K562 (cell line): ENCODE data around the gene BMPER. TPM values are rescaled to one million over a fixed set of nuclear protein-coding genes. Genes with fewer than 3 reads are reported as not detected.

Source experiments
- ATAC-seq: fragments of 200-7000 bp; cut with Tn5 transposase; 3 replicates; pipeline ENCODE4 v1.9.1; 2020; ENCODE audit warnings: moderate library complexity
- BruUV-seq: library from RNA; stranded (reverse); fragments of 400-500 nt; replicated peaks from 2 replicates; lab custom pipeline; 2021; lab: Mats Ljungman, UMichigan
- CTCF ChIA-PET: fragments of 300-600 bp; formaldehyde crosslinking; extraction: SDS; loops from one replicate; lab custom pipeline; 2021; ENCODE audit warnings: low intra/inter-chr PET ratio; lab: Yijun Ruan, JAX
- POLR2A ChIA-PET: fragments of 300-600, 350-650 bp; sonication (Branson Sonifier 250); formaldehyde crosslinking; extraction: SDS; loops from one replicate; lab custom pipeline; 2021; ENCODE audit warnings: antibody characterized with exemption, inconsistent platforms; lab: Yijun Ruan, JAX
- DNase-seq, 4 experiments: peaks; one replicate each; pipeline versions ENCODE4 v3.0.0 to v3.0.0-alpha.2; 2011 to 2018; ENCODE audit warnings: low spot score in 3 of 4, mixed read lengths in 3 of 4; ENCODE audit errors: extremely low read depth in 1 of 4
- FAIRE-seq: peaks from 2 replicates; lab custom pipeline; 2011; peaks lifted over from hg19 to GRCh38; lab: Jason Lieb, UNC
- H2AFZ ChIP-seq: 2 replicates; pipeline ENCODE4 v1.6.0; 2011; ENCODE audit warnings: low read depth, low read length, control low read depth, inconsistent platforms
- H3K27ac ChIP-seq: fragments of 200-600 bp; 3 replicates; pipeline ENCODE4 v1.8.0; 2011; ENCODE audit warnings: low read depth, mild to moderate bottlenecking, control low read depth, inconsistent platforms, low read length, moderate library complexity, mixed read lengths; ENCODE audit errors: extremely low read depth
- H3K27me3 ChIP-seq, 2 experiments: fragments of 300-600 bp in 1 of 2; 2 replicates in 1 of 2; 3 replicates in 1 of 2; pipeline versions ENCODE4 v1.6.0 to v1.8.0; 2011; ENCODE audit warnings: inconsistent platforms in 2 of 2, low read length in 2 of 2, mild to moderate bottlenecking in 1 of 2, mixed read lengths in 1 of 2, moderate library complexity in 1 of 2; ENCODE audit not compliant: control insufficient read depth in 2 of 2, insufficient read depth in 2 of 2
- H3K36me3 ChIP-seq: fragments of 300-600 bp; 3 replicates; pipeline ENCODE4 v1.8.0; 2011; ENCODE audit warnings: mild to moderate bottlenecking, low read length, inconsistent platforms; ENCODE audit not compliant: control insufficient read depth, insufficient read depth
- H3K4me1 ChIP-seq, 2 experiments: fragments of 200-600 bp in 1 of 2; replicated peaks in 1 of 2; 2 replicates in 1 of 2; 3 replicates in 1 of 2; pipeline versions ENCODE4 v1.5.1 to v1.8.0; 2011; ENCODE audit warnings: inconsistent platforms in 2 of 2, low read length in 2 of 2, mild to moderate bottlenecking in 1 of 2, mixed read lengths in 1 of 2, moderate library complexity in 1 of 2; ENCODE audit not compliant: control insufficient read depth in 2 of 2, insufficient read depth in 2 of 2
- H3K4me2 ChIP-seq: 2 replicates; pipeline ENCODE4 v1.6.1; 2011; ENCODE audit warnings: low read length, control low read depth, inconsistent platforms, mixed read lengths; ENCODE audit not compliant: insufficient read depth
- H3K4me3 ChIP-seq: fragments of 200-600 bp; sonication (generic), shearing (Covaris generic); 2 replicates; pipeline ENCODE4 v1.5.1; 2016; ENCODE audit warnings: control low read depth, inconsistent platforms
- H3K79me2 ChIP-seq: fragments of 200-600 bp; 3 replicates; pipeline ENCODE4 v1.8.0; 2011; ENCODE audit warnings: low read length, inconsistent platforms; ENCODE audit not compliant: control insufficient read depth, insufficient read depth
- H3K9ac ChIP-seq, 2 experiments: 2 replicates each; pipeline versions ENCODE4 v1.6.0 to v1.6.1; 2011; ENCODE audit warnings: low read depth in 2 of 2, low read length in 2 of 2, control low read depth in 1 of 2, inconsistent platforms in 1 of 2, mild to moderate bottlenecking in 1 of 2, mixed read lengths in 1 of 2; ENCODE audit not compliant: insufficient read depth in 1 of 2
- H3K9me1 ChIP-seq: one replicate; pipeline ENCODE4 v1.6.0; 2011; ENCODE audit warnings: inconsistent platforms, mild to moderate bottlenecking, low read length, moderate library complexity; ENCODE audit not compliant: control insufficient read depth, insufficient read depth
- H3K9me3 ChIP-seq: replicated peaks from 2 replicates; pipeline ENCODE4 v1.5.1; 2011; ENCODE audit warnings: low read depth, low read length, inconsistent platforms; ENCODE audit not compliant: control insufficient read depth, insufficient read depth
- H4K20me1 ChIP-seq: replicated peaks from 2 replicates; pipeline ENCODE4 v1.6.1; 2011; ENCODE audit warnings: low read length, inconsistent platforms, mixed read lengths; ENCODE audit not compliant: control insufficient read depth, insufficient read depth
- CREB5 ChIP-seq: fragments of 250-450 bp; sonication (Bioruptor Pico); IDR thresholded peaks from 2 replicates; pipeline ENCODE4 v1.5.0; 2020; ENCODE audit warnings: mild to moderate bottlenecking
- E2F4 ChIP-seq: sonication (generic); formaldehyde crosslinking; IDR thresholded peaks from 2 replicates; pipeline ENCODE4 v1.8.0; 2022; ENCODE audit warnings: mild to moderate bottlenecking, low read depth, missing genetic modification reagents
- E2F5 ChIP-seq: sonication (generic); formaldehyde crosslinking; IDR thresholded peaks from 2 replicates; pipeline ENCODE4 v1.8.0; 2022; ENCODE audit warnings: mild to moderate bottlenecking, missing genetic modification reagents
- FIP1L1 ChIP-seq: fragments of 200-400 bp; formaldehyde crosslinking; IDR thresholded peaks from 2 replicates; pipeline ENCODE4 v1.6.1; 2018; ENCODE audit warnings: mild to moderate bottlenecking, low read depth, low read length; ENCODE audit not compliant: poor library complexity, severe bottlenecking
- FOXK2 ChIP-seq, 2 experiments: fragments of 450-650 bp; IDR thresholded peaks in 1 of 2; conservative IDR thresholded peaks in 1 of 2; 2 replicates each; pipeline ENCODE4 v1.6.1; 2016; ENCODE audit warnings: low read depth in 2 of 2, mild to moderate bottlenecking in 1 of 2
- HDAC8 ChIP-seq: fragments of 450-650 bp; IDR thresholded peaks from 2 replicates; pipeline ENCODE4 v1.6.1; 2016; ENCODE audit warnings: mild to moderate bottlenecking, missing genetic modification characterization, moderate library complexity, missing compliant biosample characterization
- HIVEP1 ChIP-seq: fragments of 250-450 bp; sonication (Bioruptor Pico); IDR thresholded peaks from 2 replicates; pipeline ENCODE4 v1.4.0; 2020; ENCODE audit warnings: mild to moderate bottlenecking
- NCOA2 ChIP-seq, 2 experiments: fragments of 450-650 bp; IDR thresholded peaks; 2 replicates each; pipeline ENCODE4 v1.6.1; 2018; ENCODE audit warnings: mild to moderate bottlenecking in 2 of 2, moderate library complexity in 1 of 2; ENCODE audit not compliant: partially characterized antibody in 2 of 2
- PML ChIP-seq: IDR thresholded peaks from 2 replicates; pipeline ENCODE4 v1.6.1; 2012; ENCODE audit warnings: low read length, inconsistent platforms
- XRCC4 ChIP-seq: IDR thresholded peaks from one replicate; pipeline ENCODE4 v1.6.1; 2011; ENCODE audit not compliant: insufficient read depth, insufficient read length; ENCODE audit errors: extremely low read depth
- ZBTB34 ChIP-seq: fragments of 250-450 bp; sonication (Bioruptor Pico); IDR thresholded peaks from 2 replicates; pipeline ENCODE4 v1.8.0; 2021; ENCODE audit warnings: mild to moderate bottlenecking, moderate library complexity
- ZNF197 ChIP-seq: fragments of 200-800 bp; sonication (Bioruptor generic); IDR thresholded peaks from 2 replicates; pipeline ENCODE4 v1.6.1; 2016; ENCODE audit warnings: low read depth, missing genetic modification characterization, missing compliant biosample characterization
- WGBS: fragments of 100-300 bp; shearing (Covaris generic); methylation state at CpG from one replicate; pipeline ENCODE4 v1.1.6; 2016; ENCODE audit warnings: low coverage, mixed read lengths; ENCODE audit not compliant: insufficient coverage; ENCODE audit errors: missing lambda C conversion rate; 5-methylcytosine and 5-hydroxymethylcytosine counted together
- in situ Hi-C: fragments of 300-500 bp; cut with MboI; formaldehyde crosslinking; loops from 4 replicates; pipeline ENCODE4 v1.15.0; 2018; ENCODE audit warnings: inconsistent platforms, mixed read lengths
- intact Hi-C: fragments of 100-400 bp; cut with micrococcal nuclease; formaldehyde crosslinking; loops from 2 replicates; pipeline ENCODE4 v1.14.2; 2022
- polyA plus RNA-seq, 8 experiments: library from polyadenylated mRNA; depleted of rRNA in 4 of 8; stranded (reverse) in 5 of 8; unstranded in 3 of 8; fragments of >200 nt; fragmentation: Nextera tagmentation in 2 of 8; fragmentation: Illumina TruSeq in 1 of 8; extraction: Ambion mirVana in 2 of 8; extraction: Trizol in 1 of 8; gene quantifications; 2 replicates each; pipeline versions ENCODE4 v1.2.1 to v1.2.3, GENCODE V29; 2011 to 2014; ENCODE audit warnings: inconsistent platforms in 1 of 8, missing spikeins in 1 of 8
- total RNA-seq, 7 experiments: library from RNA; depleted of rRNA in 6 of 7; stranded (reverse); fragments of >200 nt in 6 of 7; fragmentation: Illumina TruSeq in 2 of 7; extraction: Trizol in 2 of 7; gene quantifications; 2 replicates each; pipeline versions ENCODE4 v1.2.1 to v1.2.3, GENCODE V29; 2011 to 2021; ENCODE audit warnings: low replicate concordance in 1 of 7

Gene BMPER
- total and polyA plus RNA-seq, 9 of the 15 experiments (the other 6 are each of a cell fraction or from before 2014, with no cell fraction given) = not detected

GRCh38 chr7:34031156-34031555, 125.8 kb downstream of the BMPER start:
- no peaks in the 10 kb centered on the region for H3K79me2 ChIP-seq
- H3K9ac ChIP-seq = no peak overlapping the region
- intact Hi-C loops (no loop called here), in situ Hi-C loops (no loop called here)
- FAIRE-seq (no peak), ATAC-seq (no peak), DNase-seq (no peak)
- POLR2A ChIA-PET = no interaction called here
- WGBS = 7% methylated on average over 2 of the region's 2 CpGs
- H3K4me1 ChIP-seq = no peaks in the 10 kb centered on the region
- CTCF ChIA-PET = no interaction called here
- TF ChIP-seq ZBTB34 (no peak), XRCC4 (no peak), FIP1L1 (no peak), ZNF197 (CRISPR knock-in tag) (no peak), CREB5 (no peak), HDAC8 (tag) (no peak), PML (no peak), E2F5 (no peak), E2F4 (CRISPR knock-in tag) (no peak), NCOA2 (IDR thresholded peaks at IDR 0.05; ENCODE audit: partially characterized antibody in 2 of 2) (no peak), FOXK2 (conservative IDR thresholded peaks at IDR 0.05 in 1 of 2, IDR thresholded peaks at IDR 0.05 in 1 of 2; ENCODE audit: low read depth in 2 of 2) (no peak), HIVEP1 (no peak)
- H3K9me1 ChIP-seq = no peaks in the 10 kb centered on the region
- no peaks in the 10 kb centered on the region for H3K36me3 ChIP-seq
- no peaks in the 10 kb centered on the region for H3K9me3 ChIP-seq
- no peaks in the 10 kb centered on the region for H4K20me1 ChIP-seq
- BruUV-seq = no TSS peak
- no peak overlapping the region for H3K4me2 ChIP-seq
- no peak overlapping the region for H3K4me3 ChIP-seq
- no peak overlapping the region for H2AFZ ChIP-seq
- no peaks in the 10 kb centered on the region for H3K27me3 ChIP-seq
- no peak overlapping the region for H3K27ac ChIP-seq
